ENCODE measurements around the gene LMAN2L.

DNA sequence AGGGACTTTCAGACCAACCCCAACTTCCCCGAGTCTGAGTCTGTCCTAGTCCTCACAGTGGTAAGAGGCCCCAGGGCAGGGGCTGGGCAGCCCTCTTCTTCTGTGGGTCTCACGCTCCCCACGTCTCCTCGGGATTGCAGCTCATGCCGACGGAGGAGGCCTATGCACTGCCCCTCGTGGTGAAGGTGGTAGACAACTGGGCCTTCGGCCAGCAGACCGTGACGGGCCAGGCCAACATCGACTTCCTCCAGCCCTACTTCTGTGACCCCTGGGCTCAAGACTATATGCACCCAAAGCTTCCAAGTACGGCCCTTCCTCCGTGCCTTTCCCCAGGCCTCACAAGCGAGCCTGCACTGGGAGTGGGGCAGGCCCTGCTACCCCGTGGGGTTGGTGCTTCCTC lies 44.3 kb downstream of the LMAN2L start:
- TF ChIP-seq RAD21 (IDR thresholded peaks at IDR 0.05), result no peak
- TF ChIP-seq CTCF (IDR thresholded peaks at IDR 0.05; ENCODE audit: low read depth, low read length, missing input control), result no peak
